ENCODE results near the gene ZNF407.

ZNF407 gene

DNA sequence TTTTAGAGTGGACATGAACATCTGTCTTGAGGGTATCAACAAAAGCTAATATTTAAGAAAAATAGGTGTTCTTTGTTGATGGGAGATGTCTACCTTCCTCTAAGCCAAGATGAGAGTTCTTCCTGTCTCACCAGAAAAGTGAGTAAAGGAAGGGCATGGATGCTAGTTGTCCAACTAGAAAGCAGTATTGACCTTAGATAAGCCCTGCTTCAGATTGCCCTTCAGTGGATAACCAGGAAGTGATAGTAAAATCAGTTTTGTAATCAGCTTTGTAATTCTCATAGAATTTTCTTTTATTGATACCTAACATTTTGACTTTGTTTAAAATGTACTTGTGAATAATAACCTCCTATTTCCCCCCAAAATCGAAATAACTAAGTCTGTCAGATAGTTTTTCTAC is 134.7 kb downstream of the ZNF407 start:
- H2AFZ ChIP-seq: no peak overlapping the region
- no peak overlapping the region for H3K4me3 ChIP-seq (ENCODE audit: low read depth, low read length)
- no peak overlapping the region for H3K9ac ChIP-seq
- no peaks in the 10 kb centered on the region for H3K9me3 ChIP-seq (ENCODE audit: control insufficient read depth, low read length)
- peaks cover 2% of the 10 kb centered on the region for H3K79me2 ChIP-seq
- H3K27me3 ChIP-seq (ENCODE audit: control insufficient read depth, insufficient read depth, low read length): no peaks in the 10 kb centered on the region
- no peak overlapping the region for H3K27ac ChIP-seq
- peaks cover 5% of the 10 kb centered on the region for H3K4me1 ChIP-seq
- no peak for TF ChIP-seq CTCF (IDR thresholded peaks at IDR 0.05)
- no peak overlapping the region for H3K4me2 ChIP-seq (ENCODE audit: low read length)
- H3K36me3 ChIP-seq (ENCODE audit: control insufficient read depth, insufficient read depth, low read length): no peaks in the 10 kb centered on the region

GRCh38 chr18:74733598-74733997 is 135.9 kb downstream of the ZNF407 start:
- H2AFZ ChIP-seq: no peak overlapping the region
- no peak overlapping the region for H3K27ac ChIP-seq
- H3K4me1 ChIP-seq: peaks cover 5% of the 10 kb centered on the region
- TF ChIP-seq CTCF (IDR thresholded peaks at IDR 0.05): no peak
- H3K9ac ChIP-seq: no peak overlapping the region
- H3K79me2 ChIP-seq: peaks cover 2% of the 10 kb centered on the region
- H3K4me3 ChIP-seq (ENCODE audit: low read depth, low read length): no peak overlapping the region
- H3K27me3 ChIP-seq (ENCODE audit: control insufficient read depth, insufficient read depth, low read length): no peaks in the 10 kb centered on the region
- no peaks in the 10 kb centered on the region for H3K9me3 ChIP-seq (ENCODE audit: control insufficient read depth, low read length)
- no peak overlapping the region for H3K4me2 ChIP-seq (ENCODE audit: low read length)
- H3K36me3 ChIP-seq (ENCODE audit: control insufficient read depth, insufficient read depth, low read length): no peaks in the 10 kb centered on the region

GRCh38 chr18:74734013-74734444 is 136.4 kb downstream of the ZNF407 start:
- Histone ChIP-seq H3K9me3 (ENCODE audit: control insufficient read depth, low read length) (no peaks in the 10 kb centered on the region), H3K4me1 (peaks cover 5% of the 10 kb centered on the region), H3K4me3 (ENCODE audit: low read depth, low read length) (no peak overlapping the region), H3K27me3 (ENCODE audit: control insufficient read depth, insufficient read depth, low read length) (no peaks in the 10 kb centered on the region), H3K27ac (no peak overlapping the region), H3K9ac (no peak overlapping the region), H3K4me2 (ENCODE audit: low read length) (no peak overlapping the region), H2AFZ (no peak overlapping the region), H3K36me3 (ENCODE audit: control insufficient read depth, insufficient read depth, low read length) (no peaks in the 10 kb centered on the region), H3K79me2 (peaks cover 2% of the 10 kb centered on the region)
- TF ChIP-seq CTCF (IDR thresholded peaks at IDR 0.05): no peak

GRCh38 chr18:74739926-74740325 is 142.3 kb downstream of the ZNF407 start:
- Histone ChIP-seq H3K4me2 (ENCODE audit: low read length) (no peak overlapping the region), H3K27me3 (ENCODE audit: control insufficient read depth, insufficient read depth, low read length) (no peaks in the 10 kb centered on the region), H2AFZ (no peak overlapping the region), H3K27ac (no peak overlapping the region), H3K4me1 (no peaks in the 10 kb centered on the region), H3K36me3 (ENCODE audit: control insufficient read depth, insufficient read depth, low read length) (no peaks in the 10 kb centered on the region), H3K9me3 (ENCODE audit: control insufficient read depth, low read length) (no peaks in the 10 kb centered on the region), H3K79me2 (no peaks in the 10 kb centered on the region), H3K4me3 (ENCODE audit: low read depth, low read length) (no peak overlapping the region), H3K9ac (no peak overlapping the region)
- TF ChIP-seq CTCF (IDR thresholded peaks at IDR 0.05): no peak

GRCh38 chr18:74742573-74743243 is 145.0 kb downstream of the ZNF407 start:
- no peaks in the 10 kb centered on the region for H3K27me3 ChIP-seq (ENCODE audit: control insufficient read depth, insufficient read depth, low read length)
- no peak overlapping the region for H3K4me2 ChIP-seq (ENCODE audit: low read length)
- H3K4me1 ChIP-seq: no peaks in the 10 kb centered on the region
- no peak overlapping the region for H3K9ac ChIP-seq
- no peaks in the 10 kb centered on the region for H3K9me3 ChIP-seq (ENCODE audit: control insufficient read depth, low read length)
- H3K79me2 ChIP-seq: no peaks in the 10 kb centered on the region
- no peak overlapping the region for H3K4me3 ChIP-seq (ENCODE audit: low read depth, low read length)
- no peaks in the 10 kb centered on the region for H3K36me3 ChIP-seq (ENCODE audit: control insufficient read depth, insufficient read depth, low read length)
- H3K27ac ChIP-seq: no peak overlapping the region
- no peak for TF ChIP-seq CTCF (IDR thresholded peaks at IDR 0.05)
- no peak overlapping the region for H2AFZ ChIP-seq

Measured in parathyroid adenoma (tissue), 2 donors.